ENCODE data around the gene LYSET. TPM values are rescaled to one million over a fixed set of nuclear protein-coding genes. Genes with fewer than 3 reads are reported as not detected.

LYSET gene
- total and polyA plus RNA-seq, 2 of the 4 experiments (the other 2 are of a cell fraction), result 6.3 to 10.2 TPM

- Histone ChIP-seq H4K5ac (ENCODE audit: low read depth, low read length) (no peak overlapping the region), H3K27ac (ENCODE audit: insufficient read depth, low read length) (no peak overlapping the region), H3K9ac (ENCODE audit: low read depth, low read length) (no peak overlapping the region), H3K4me1 (ENCODE audit: control insufficient read depth, insufficient read depth, low read length) (no peaks in the 10 kb centered on the region), H3K4ac (ENCODE audit: low read depth, low read length) (no peak overlapping the region), H2BK15ac (ENCODE audit: low read depth, low read length) (no peak overlapping the region), H3K9me3 (ENCODE audit: control insufficient read depth, insufficient read depth, low read length) (no peaks in the 10 kb centered on the region), H3K9me1 (ENCODE audit: insufficient read depth, low read length) (no peaks in the 10 kb centered on the region), H2AK5ac (ENCODE audit: low read depth, low read length) (no peak overlapping the region), H4K8ac (ENCODE audit: low read depth in 2 of 2, low read length in 2 of 2) (no peak overlapping the region), H3K18ac (ENCODE audit: low read depth, low read length) (no peak overlapping the region), H2AFZ (replicated peaks; ENCODE audit: low read length, poor library complexity) (no peak overlapping the region), H3K4me3 (ENCODE audit: insufficient read depth, low read depth, low read length) (no peak overlapping the region), H4K20me1 (ENCODE audit: insufficient read depth, low read length) (no peaks in the 10 kb centered on the region; the same call in 1 of the 2 replicates), H3K56ac (ENCODE audit: extremely low read depth, insufficient read depth, low read length) (no peak overlapping the region), H3K23ac (ENCODE audit: low read depth, low read length) (no peak overlapping the region), H2BK120ac (ENCODE audit: low read depth, low read length) (no peak overlapping the region), H2AK9ac (replicated peaks; ENCODE audit: low read depth, low read length, poor library complexity) (no peak overlapping the region), H3K4me2 (ENCODE audit: low read depth, low read length) (no peak overlapping the region), H3K79me1 (ENCODE audit: low read depth in 1 of 2, low read length in 2 of 2) (no peaks in the 10 kb centered on the region), H3K27me3 (ENCODE audit: control insufficient read depth, insufficient read depth, low read length) (peaks cover 13% of the 10 kb centered on the region; the same call in 1 of the 2 replicates), H3K36me3 (ENCODE audit: control insufficient read depth, insufficient read depth, low read length) (no peaks in the 10 kb centered on the region), H2BK5ac (ENCODE audit: low read depth, low read length, poor library complexity, severe bottlenecking) (no peak overlapping the region), H3K14ac (replicated peaks; ENCODE audit: low read depth, low read length) (no peak overlapping the region), H4K91ac (ENCODE audit: insufficient read depth, low read depth, low read length) (no peak overlapping the region), H2BK20ac (ENCODE audit: low read depth, low read length) (no peak overlapping the region)
- in situ Hi-C loops (cut with MboI; ENCODE audit: low sequenced_read_pairs) (no loop called here), intact Hi-C loops (cut with micrococcal nuclease) (no loop called here), dilution Hi-C loops (cut with HindIII; ENCODE audit: low sequenced_read_pairs, unreplicated experiment) (no loop called here)
- no peak for DNase-seq
- no CpG with 5 or more reads among the region's 9 CpGs for WGBS, 2 experiments (ENCODE audit: extremely low coverage in 2 of 2, insufficient read length in 1 of 2)
- POLR2A ChIA-PET (ENCODE audit: unreplicated experiment), result no interaction called here
- no TSS peak for BruUV-seq (replicated peaks)
- no peak for ATAC-seq (ENCODE audit: low read depth)
- TF ChIP-seq SMC3 (IDR thresholded peaks at IDR 0.05; ENCODE audit: low read depth, low read length), result no peak
- TF ChIP-seq USF2 (IDR thresholded peaks at IDR 0.05; ENCODE audit: low read depth, low read length), result no peak
- no peak for TF ChIP-seq CEBPB (IDR thresholded peaks at IDR 0.05; ENCODE audit: low read depth, low read length)
- no peak for TF ChIP-seq NFE2L2 (IDR thresholded peaks at IDR 0.05; ENCODE audit: low read depth, low read length)
- no peak for TF ChIP-seq MAZ (IDR thresholded peaks at IDR 0.05; ENCODE audit: borderline replicate concordance, low read depth, low read length)
- TF ChIP-seq ELK1 (IDR thresholded peaks at IDR 0.05; ENCODE audit: borderline replicate concordance, low read depth, low read length), result no peak
- no peak for TF ChIP-seq POLR2A (IDR thresholded peaks at IDR 0.05; ENCODE audit: low read depth, low read length)
- no peak for TF ChIP-seq RFX5 (IDR thresholded peaks at IDR 0.05; ENCODE audit: low read depth, low read length)
- TF ChIP-seq FOS (IDR thresholded peaks at IDR 0.05; ENCODE audit: low read depth, low read length), result no peak
- no peak for TF ChIP-seq RAD21 (IDR thresholded peaks at IDR 0.05; ENCODE audit: low read length)
- no peak for TF ChIP-seq MXI1 (IDR thresholded peaks at IDR 0.05; ENCODE audit: borderline replicate concordance, low read depth, low read length)
- TF ChIP-seq CHD1 (IDR thresholded peaks at IDR 0.05; ENCODE audit: low read depth, low read length), result no peak
- TF ChIP-seq MAFK (IDR thresholded peaks at IDR 0.05; ENCODE audit: low read depth, low read length), result no peak
- no peak for TF ChIP-seq BHLHE40 (IDR thresholded peaks at IDR 0.05; ENCODE audit: low read depth, low read length)
- TF ChIP-seq CTCF (conservative IDR thresholded peaks at IDR 0.05; ENCODE audit: low read depth, low read length), result no peak
- no peak for TF ChIP-seq RCOR1 (IDR thresholded peaks at IDR 0.05; ENCODE audit: insufficient replicate concordance, low read length)
- CTCF ChIA-PET, result interaction anchor here (1.2 kb wide), 1 partner anchor 33 kb away, joined by 5 read pairs; no protein-coding TSS in a partner anchor
These were observed 39.0 kb upstream of the LYSET start for GRCh38 chr14:93146119-93146518.

Data from IMR-90 (cell line).